HepG2 (cell line): Measurements from ENCODE around the gene AUP1. TPM values are rescaled to one million over a fixed set of nuclear protein-coding genes. Genes with fewer than 3 reads are reported as not detected.

Experiments
- BRCA1 ChIP-seq: sonication (generic); formaldehyde crosslinking; IDR thresholded peaks from 2 replicates; pipeline ENCODE4 v1.4.0; 2020; ENCODE audit warnings: missing genetic modification reagents
- CENPT ChIP-seq: sonication (generic); formaldehyde crosslinking; IDR thresholded peaks from 2 replicates; pipeline ENCODE4 v1.8.0; 2022; ENCODE audit warnings: low read depth, mild to moderate bottlenecking, moderate library complexity, missing genetic modification reagents
- GATAD2A ChIP-seq: IDR thresholded peaks from 2 replicates; pipeline ENCODE4 v1.6.1; 2016
- MIER3 ChIP-seq: IDR thresholded peaks from 2 replicates; pipeline ENCODE4 v1.6.1; 2016; ENCODE audit warnings: missing compliant biosample characterization, borderline replicate concordance
- PHF8 ChIP-seq: sonication (generic); formaldehyde crosslinking; IDR thresholded peaks from 2 replicates; pipeline ENCODE4 v1.5.0; 2020; ENCODE audit warnings: missing genetic modification reagents
- SCMH1 ChIP-seq: sonication (generic); formaldehyde crosslinking; IDR thresholded peaks from 2 replicates; pipeline ENCODE4 v1.9.0; 2021; ENCODE audit warnings: missing genetic modification reagents, mild to moderate bottlenecking, borderline replicate concordance
- SMARCC2 ChIP-seq: fragments of 450-650 bp; IDR thresholded peaks from 2 replicates; pipeline ENCODE4 v1.6.1; 2017; ENCODE audit warnings: antibody characterized with exemption, mild to moderate bottlenecking
- STAT5B ChIP-seq: sonication (generic); formaldehyde crosslinking; IDR thresholded peaks from 2 replicates; pipeline ENCODE4 v1.4.0; 2020; ENCODE audit warnings: missing genetic modification reagents
- ZNF10 ChIP-seq: sonication (generic); formaldehyde crosslinking; IDR thresholded peaks from 2 replicates; pipeline ENCODE4 v1.4.0; 2020; ENCODE audit warnings: mild to moderate bottlenecking, low read depth, missing genetic modification reagents, borderline replicate concordance
- ZNF207 ChIP-seq: fragments of 450-650 bp; IDR thresholded peaks from 2 replicates; pipeline ENCODE4 v1.6.1; 2016; ENCODE audit warnings: antibody characterized with exemption, borderline replicate concordance
- ZNF232 ChIP-seq: sonication (generic); formaldehyde crosslinking; IDR thresholded peaks from 2 replicates; pipeline ENCODE4 v1.4.0; 2020; ENCODE audit warnings: missing genetic modification reagents, borderline replicate concordance
- ZNF274 ChIP-seq: sonication (generic); formaldehyde crosslinking; IDR thresholded peaks from 2 replicates; pipeline ENCODE4 v1.5.1; 2020; ENCODE audit warnings: mild to moderate bottlenecking, missing genetic modification reagents
- ZNF331 ChIP-seq: sonication (generic); formaldehyde crosslinking; IDR thresholded peaks from 2 replicates; pipeline ENCODE4 v1.4.0; 2020; ENCODE audit warnings: missing genetic modification reagents
- ZNF446 ChIP-seq: sonication (generic); formaldehyde crosslinking; IDR thresholded peaks from 2 replicates; pipeline ENCODE4 v1.5.0; 2020; ENCODE audit warnings: mild to moderate bottlenecking, missing genetic modification reagents
- ZNF616 ChIP-seq: sonication (generic); formaldehyde crosslinking; IDR thresholded peaks from 2 replicates; pipeline ENCODE4 v1.5.0; 2020; ENCODE audit warnings: low read depth, mild to moderate bottlenecking, missing genetic modification reagents
- ZNF7 ChIP-seq: IDR thresholded peaks from 2 replicates; pipeline ENCODE4 v1.6.1; 2016; ENCODE audit warnings: missing biosample characterization, missing genetic modification reagents
- ZNF83 ChIP-seq: sonication (generic); formaldehyde crosslinking; IDR thresholded peaks from 2 replicates; pipeline ENCODE4 v1.4.0; 2020; ENCODE audit warnings: missing genetic modification reagents, mild to moderate bottlenecking, borderline replicate concordance
- ZNF879 ChIP-seq: sonication (generic); formaldehyde crosslinking; IDR thresholded peaks from 2 replicates; pipeline ENCODE4 v1.8.1; 2023; ENCODE audit warnings: missing genetic modification reagents
- ZSCAN12 ChIP-seq: sonication (generic); formaldehyde crosslinking; IDR thresholded peaks from 2 replicates; pipeline ENCODE4 v1.9.0; 2021; ENCODE audit warnings: mild to moderate bottlenecking, missing genetic modification reagents
- polyA plus RNA-seq, 8 experiments: library from polyadenylated mRNA; depleted of rRNA in 3 of 8; stranded (reverse) in 7 of 8; unstranded in 1 of 8; fragments of >200 nt; fragmentation: Illumina TruSeq in 4 of 8; extraction: Trizol in 4 of 8; gene quantifications; 2 replicates each; pipeline versions ENCODE4 v1.2.1 to v1.2.3, GENCODE V29; 2011 to 2016; ENCODE audit warnings: low read depth in 4 of 8, missing spikeins in 1 of 8, mixed read lengths in 1 of 8; ENCODE audit not compliant: insufficient read depth in 1 of 8
- total RNA-seq, 5 experiments: library from RNA; depleted of rRNA; stranded (reverse); fragments of >200 nt; fragmentation: Illumina TruSeq; extraction: Trizol; gene quantifications; 2 replicates each; pipeline ENCODE4 v1.2.3, GENCODE V29; 2016; ENCODE audit warnings: low read depth in 1 of 5
- TF ChIP-seq, protein P1 (sequence below): sonication (generic); formaldehyde crosslinking; IDR thresholded peaks from 2 replicates; pipeline ENCODE4 v1.5.0; 2020; ENCODE audit warnings: mild to moderate bottlenecking, missing genetic modification reagents, borderline replicate concordance
- TF ChIP-seq, protein P2 (sequence below): conservative IDR thresholded peaks from 2 replicates; pipeline ENCODE4 v1.6.1; 2018; ENCODE audit warnings: missing genetic modification reagents
- TF ChIP-seq, protein P3 (sequence below): sonication (generic); formaldehyde crosslinking; IDR thresholded peaks from 2 replicates; pipeline ENCODE4 v1.5.0; 2020; ENCODE audit warnings: mild to moderate bottlenecking, missing genetic modification reagents, moderate library complexity
- TF ChIP-seq, protein P4 (sequence below): IDR thresholded peaks from 2 replicates; pipeline ENCODE4 v1.6.1; 2016; ENCODE audit warnings: mild to moderate bottlenecking

The AUP1 gene
- total and polyA plus RNA-seq, 2 of the 13 experiments (the other 11 are each of a cell fraction or from before 2014, with no cell fraction given): 174 to 267 TPM

DNA sequence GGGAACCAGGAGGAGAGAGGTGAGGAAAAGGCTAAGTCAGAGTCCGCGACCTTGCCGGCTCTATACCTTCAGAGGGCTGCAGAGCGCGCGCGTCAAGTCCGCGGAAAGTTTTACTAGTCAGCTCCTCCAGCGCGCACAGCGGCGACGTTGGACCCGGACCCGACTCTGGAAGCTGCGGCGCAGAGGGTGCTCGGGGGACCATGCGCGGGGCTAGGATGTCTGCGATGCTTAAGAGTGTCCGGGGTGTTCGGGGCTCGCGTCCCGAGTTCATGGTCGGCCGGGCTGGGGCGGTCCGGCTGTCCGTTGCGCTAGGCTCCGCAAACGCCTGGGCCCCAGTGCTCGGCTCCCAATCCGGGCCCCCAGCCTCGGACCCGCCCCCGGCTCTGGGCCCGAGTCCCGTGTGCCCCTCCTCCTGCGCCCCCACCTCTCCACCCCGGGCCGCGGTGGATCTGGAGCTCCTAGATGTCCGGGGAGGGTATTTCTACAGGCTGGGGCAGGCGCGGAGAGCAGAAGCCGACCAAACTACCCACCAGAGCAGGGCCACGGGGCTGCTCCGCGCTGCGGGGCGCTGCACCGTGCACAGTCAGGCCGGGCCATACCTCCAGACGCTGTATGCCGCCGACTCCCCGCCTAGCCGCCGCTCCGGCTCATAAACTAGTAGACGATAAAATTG, 30.1 kb downstream of the AUP1 start, which contains the start of gene LBX2 (continued):
- TF ChIP-seq, protein P1, sequence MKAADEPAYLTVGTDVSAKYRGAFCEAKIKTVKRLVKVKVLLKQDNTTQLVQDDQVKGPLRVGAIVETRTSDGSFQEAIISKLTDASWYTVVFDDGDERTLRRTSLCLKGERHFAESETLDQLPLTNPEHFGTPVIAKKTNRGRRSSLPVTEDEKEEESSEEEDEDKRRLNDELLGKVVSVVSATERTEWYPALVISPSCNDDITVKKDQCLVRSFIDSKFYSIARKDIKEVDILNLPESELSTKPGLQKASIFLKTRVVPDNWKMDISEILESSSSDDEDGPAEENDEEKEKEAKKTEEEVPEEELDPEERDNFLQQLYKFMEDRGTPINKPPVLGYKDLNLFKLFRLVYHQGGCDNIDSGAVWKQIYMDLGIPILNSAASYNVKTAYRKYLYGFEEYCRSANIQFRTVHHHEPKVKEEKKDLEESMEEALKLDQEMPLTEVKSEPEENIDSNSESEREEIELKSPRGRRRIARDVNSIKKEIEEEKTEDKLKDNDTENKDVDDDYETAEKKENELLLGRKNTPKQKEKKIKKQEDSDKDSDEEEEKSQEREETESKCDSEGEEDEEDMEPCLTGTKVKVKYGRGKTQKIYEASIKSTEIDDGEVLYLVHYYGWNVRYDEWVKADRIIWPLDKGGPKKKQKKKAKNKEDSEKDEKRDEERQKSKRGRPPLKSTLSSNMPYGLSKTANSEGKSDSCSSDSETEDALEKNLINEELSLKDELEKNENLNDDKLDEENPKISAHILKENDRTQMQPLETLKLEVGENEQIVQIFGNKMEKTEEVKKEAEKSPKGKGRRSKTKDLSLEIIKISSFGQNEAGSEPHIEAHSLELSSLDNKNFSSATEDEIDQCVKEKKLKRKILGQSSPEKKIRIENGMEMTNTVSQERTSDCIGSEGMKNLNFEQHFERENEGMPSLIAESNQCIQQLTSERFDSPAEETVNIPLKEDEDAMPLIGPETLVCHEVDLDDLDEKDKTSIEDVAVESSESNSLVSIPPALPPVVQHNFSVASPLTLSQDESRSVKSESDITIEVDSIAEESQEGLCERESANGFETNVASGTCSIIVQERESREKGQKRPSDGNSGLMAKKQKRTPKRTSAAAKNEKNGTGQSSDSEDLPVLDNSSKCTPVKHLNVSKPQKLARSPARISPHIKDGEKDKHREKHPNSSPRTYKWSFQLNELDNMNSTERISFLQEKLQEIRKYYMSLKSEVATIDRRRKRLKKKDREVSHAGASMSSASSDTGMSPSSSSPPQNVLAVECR (CRISPR knock-in tag): peak; percentile 56; the same call in 1 of the 2 replicates
- no peak for TF ChIP-seq ZNF274 (CRISPR knock-in tag)
- TF ChIP-seq, protein P2, sequence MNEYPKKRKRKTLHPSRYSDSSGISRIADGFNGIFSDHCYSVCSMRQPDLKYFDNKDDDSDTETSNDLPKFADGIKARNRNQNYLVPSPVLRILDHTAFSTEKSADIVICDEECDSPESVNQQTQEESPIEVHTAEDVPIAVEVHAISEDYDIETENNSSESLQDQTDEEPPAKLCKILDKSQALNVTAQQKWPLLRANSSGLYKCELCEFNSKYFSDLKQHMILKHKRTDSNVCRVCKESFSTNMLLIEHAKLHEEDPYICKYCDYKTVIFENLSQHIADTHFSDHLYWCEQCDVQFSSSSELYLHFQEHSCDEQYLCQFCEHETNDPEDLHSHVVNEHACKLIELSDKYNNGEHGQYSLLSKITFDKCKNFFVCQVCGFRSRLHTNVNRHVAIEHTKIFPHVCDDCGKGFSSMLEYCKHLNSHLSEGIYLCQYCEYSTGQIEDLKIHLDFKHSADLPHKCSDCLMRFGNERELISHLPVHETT (CRISPR knock-in tag): no peak
- no peak for TF ChIP-seq ZNF879
- no peak for TF ChIP-seq ZNF616
- no peak for TF ChIP-seq MIER3 (CRISPR knock-in tag)
- no peak for TF ChIP-seq ZNF207
- TF ChIP-seq ZNF446: no peak
- no peak for TF ChIP-seq GATAD2A (CRISPR knock-in tag)
- TF ChIP-seq SMARCC2: no peak
- no peak for TF ChIP-seq ZNF331 (CRISPR knock-in tag)
- no peak for TF ChIP-seq SCMH1 (CRISPR knock-in tag)
- no peak for TF ChIP-seq BRCA1 (CRISPR knock-in tag)
- no peak for TF ChIP-seq ZNF83
- TF ChIP-seq, protein P3, sequence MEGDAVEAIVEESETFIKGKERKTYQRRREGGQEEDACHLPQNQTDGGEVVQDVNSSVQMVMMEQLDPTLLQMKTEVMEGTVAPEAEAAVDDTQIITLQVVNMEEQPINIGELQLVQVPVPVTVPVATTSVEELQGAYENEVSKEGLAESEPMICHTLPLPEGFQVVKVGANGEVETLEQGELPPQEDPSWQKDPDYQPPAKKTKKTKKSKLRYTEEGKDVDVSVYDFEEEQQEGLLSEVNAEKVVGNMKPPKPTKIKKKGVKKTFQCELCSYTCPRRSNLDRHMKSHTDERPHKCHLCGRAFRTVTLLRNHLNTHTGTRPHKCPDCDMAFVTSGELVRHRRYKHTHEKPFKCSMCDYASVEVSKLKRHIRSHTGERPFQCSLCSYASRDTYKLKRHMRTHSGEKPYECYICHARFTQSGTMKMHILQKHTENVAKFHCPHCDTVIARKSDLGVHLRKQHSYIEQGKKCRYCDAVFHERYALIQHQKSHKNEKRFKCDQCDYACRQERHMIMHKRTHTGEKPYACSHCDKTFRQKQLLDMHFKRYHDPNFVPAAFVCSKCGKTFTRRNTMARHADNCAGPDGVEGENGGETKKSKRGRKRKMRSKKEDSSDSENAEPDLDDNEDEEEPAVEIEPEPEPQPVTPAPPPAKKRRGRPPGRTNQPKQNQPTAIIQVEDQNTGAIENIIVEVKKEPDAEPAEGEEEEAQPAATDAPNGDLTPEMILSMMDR (CRISPR knock-in tag): no peak
- no peak for TF ChIP-seq ZNF7 (CRISPR knock-in tag)
- 0 out of 2 replicates have a peak, but pooled peaks have one; percentile 35 for TF ChIP-seq PHF8 (CRISPR knock-in tag)
- TF ChIP-seq ZNF10 (CRISPR knock-in tag): no peak
- TF ChIP-seq STAT5B (CRISPR knock-in tag): no peak
- TF ChIP-seq, protein P4, sequence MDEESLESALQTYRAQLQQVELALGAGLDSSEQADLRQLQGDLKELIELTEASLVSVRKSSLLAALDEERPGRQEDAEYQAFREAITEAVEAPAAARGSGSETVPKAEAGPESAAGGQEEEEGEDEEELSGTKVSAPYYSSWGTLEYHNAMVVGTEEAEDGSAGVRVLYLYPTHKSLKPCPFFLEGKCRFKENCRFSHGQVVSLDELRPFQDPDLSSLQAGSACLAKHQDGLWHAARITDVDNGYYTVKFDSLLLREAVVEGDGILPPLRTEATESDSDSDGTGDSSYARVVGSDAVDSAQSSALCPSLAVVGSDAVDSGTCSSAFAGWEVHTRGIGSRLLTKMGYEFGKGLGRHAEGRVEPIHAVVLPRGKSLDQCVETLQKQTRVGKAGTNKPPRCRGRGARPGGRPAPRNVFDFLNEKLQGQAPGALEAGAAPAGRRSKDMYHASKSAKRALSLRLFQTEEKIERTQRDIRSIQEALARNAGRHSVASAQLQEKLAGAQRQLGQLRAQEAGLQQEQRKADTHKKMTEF (CRISPR knock-in tag): peak; percentile 24; the same call in 1 of the 2 replicates
- no peak for TF ChIP-seq CENPT
- TF ChIP-seq ZNF232 (CRISPR knock-in tag): no peak
- no peak for TF ChIP-seq ZSCAN12 (CRISPR knock-in tag)
